Fibroblast of pulmonary artery (primary cell): ENCODE results near the gene UPF3B.

Source experiments
- DNase-seq: peaks from one replicate; pipeline ENCODE4 v3.0.0-alpha.2; 2010; ENCODE audit warnings: low read depth
- H3K4me3 ChIP-seq: replicated peaks from 2 replicates; pipeline ENCODE4 v1.5.1; 2011; ENCODE audit warnings: low read depth, mild to moderate bottlenecking, control low read depth, low read length, moderate library complexity
- CTCF ChIP-seq: IDR thresholded peaks from 2 replicates; pipeline ENCODE4 v1.5.1; 2011; ENCODE audit warnings: mild to moderate bottlenecking, control low read depth, low read length, inconsistent platforms; ENCODE audit errors: missing control alignments

The UPF3B gene

DNA sequence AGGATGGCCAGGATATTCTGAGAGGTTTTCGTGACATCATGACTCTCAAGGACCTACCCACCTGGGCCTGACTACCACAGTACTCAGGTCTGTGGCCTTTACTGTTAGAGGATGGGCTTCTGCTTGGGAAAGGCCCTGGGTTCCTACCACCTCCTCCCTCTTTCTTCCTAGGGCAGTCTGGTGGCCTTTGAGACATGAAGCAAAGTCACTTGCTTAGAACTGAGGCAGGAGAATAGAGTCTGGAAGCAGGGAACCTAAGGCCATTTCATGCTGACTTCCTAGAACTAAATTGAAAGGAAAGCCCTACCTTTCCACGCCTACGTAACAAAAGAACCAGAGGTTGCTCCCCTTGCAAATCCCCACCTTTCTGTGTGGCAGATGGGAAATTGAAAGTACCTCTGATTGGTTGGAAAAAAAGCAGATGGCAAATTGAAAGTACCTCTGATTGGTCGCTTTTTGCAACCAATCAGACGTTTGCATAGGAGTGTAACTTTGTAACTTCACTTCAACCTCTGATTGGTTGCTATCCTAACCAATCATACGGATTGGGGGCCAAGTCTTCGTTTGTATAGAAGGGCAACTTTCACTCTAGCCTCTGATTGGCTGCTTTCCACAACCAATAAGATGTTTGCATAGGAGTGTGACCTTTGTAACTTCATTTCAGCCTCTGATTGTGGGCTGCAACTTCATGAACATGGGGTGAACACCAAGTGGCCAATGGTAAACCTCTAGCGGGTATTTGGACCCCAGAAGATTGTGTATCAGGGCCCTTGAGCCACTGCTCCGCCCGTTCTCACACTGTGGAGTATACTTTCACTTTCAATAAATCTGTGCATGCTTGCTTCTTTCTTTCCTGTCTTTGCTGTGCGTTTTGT, 33.0 kb upstream of the UPF3B start:
- no peak overlapping the region for H3K4me3 ChIP-seq

DNA sequence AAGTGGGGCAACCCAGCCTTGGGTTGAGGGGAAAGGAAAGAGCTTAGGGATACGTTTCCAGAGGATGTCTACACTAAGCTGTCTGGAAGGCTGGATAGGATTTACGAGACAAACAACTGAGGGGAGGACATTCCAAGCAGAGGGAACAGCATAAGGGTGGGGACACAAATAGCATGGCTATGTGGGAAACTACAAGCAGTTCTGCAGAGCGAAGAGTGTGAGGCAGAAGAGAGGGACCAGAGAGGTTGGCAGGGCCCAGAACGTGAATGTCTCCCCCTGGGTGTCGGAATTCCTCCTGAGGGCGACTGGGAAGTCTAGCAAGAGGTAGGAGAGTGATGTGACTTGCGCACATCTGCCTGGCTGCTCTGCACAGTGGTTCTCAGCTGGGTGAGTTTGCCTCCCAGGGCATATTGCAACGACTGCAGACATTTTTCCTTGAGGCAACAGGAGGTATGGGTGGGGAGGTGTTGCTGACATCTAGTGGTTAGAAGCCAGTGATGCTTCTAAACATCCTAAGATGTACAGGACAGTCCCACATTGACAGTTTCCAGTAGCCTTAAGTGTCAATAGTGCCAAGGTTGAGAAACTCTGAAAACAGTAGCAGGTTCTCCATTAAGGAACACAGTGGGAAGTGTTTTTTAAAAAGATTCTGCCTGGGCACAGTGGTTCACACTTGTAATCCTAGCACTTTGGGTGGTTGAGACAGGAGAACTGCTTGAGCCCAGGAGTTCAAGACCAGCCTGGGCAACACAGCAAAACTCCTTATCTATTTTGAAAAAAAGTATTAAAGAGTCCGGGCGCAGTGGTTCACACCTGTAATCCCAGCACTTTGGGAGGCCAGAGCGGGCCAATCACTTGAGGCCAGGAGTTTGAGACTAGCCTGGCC, 28.0 kb upstream of the UPF3B start:
- peak; percentile 73 for TF ChIP-seq CTCF
- H3K4me3 ChIP-seq = no peak overlapping the region
- DNase-seq = peak; percentile 67

More for the DNA sequence above, 33.0 kb upstream of the UPF3B start:
- TF ChIP-seq CTCF = no peak
- DNase-seq = no peak

DNA sequence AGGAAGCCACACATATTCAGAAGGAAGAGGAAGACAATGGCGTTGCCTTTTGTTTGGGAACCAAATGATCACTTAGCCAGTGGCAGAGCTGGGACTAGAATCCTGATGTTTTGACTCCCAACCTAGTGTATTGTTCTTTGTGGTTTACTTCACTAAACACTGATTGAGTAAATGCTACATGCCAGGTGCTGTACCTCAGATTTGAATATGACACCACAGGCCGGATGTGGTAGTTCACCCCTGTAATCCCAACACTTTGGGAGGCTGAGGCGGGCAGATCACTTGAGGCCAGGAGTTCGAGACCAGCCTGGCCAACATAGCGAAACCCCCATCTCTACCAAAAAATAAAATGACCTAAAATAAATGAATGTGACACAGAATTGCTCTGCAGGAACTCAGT, 27.3 kb upstream of the UPF3B start:
- no peak overlapping the region for H3K4me3 ChIP-seq
- no peak for DNase-seq
- no peak for TF ChIP-seq CTCF

DNA sequence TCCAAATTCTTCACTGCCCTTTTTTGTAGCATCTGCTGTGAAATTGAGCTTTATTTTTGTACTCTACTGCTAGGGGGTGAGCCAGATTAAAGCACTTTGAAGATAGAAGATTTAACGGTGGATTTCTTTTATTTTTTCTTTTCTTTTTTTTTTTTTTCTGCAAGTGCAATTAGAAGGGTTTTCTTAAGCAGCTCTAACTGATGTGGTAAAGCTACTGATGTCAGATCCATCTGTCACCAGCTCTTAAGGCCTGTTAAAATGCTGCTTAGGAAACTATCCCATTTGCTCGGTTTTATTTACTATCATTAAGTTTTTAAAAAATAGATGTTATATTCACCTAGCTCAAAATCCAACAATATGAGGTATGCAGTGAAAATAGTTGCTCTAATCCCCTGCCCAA, 26.0 kb upstream of the UPF3B start:
- TF ChIP-seq CTCF = no peak
- no peak for DNase-seq
- no peak overlapping the region for H3K4me3 ChIP-seq

GRCh38 chrX:119871599-119872395, 19.0 kb upstream of the UPF3B start, which contains the start of the genes NDUFA1 and RNF113A:
Gene NDUFA1, plus strand, starts transcription at chrX:119871832. Its CDS starts 80 bp downstream, at chrX:119871912.
Gene RNF113A, minus strand, starts transcription at chrX:119871733. Its CDS starts 120 bp downstream, at chrX:119871613.
- DNase-seq = peak; percentile 84
- TF ChIP-seq CTCF = no peak
- peak within 1 kb of the TSS; percentile 78 for H3K4me3 ChIP-seq

DNA sequence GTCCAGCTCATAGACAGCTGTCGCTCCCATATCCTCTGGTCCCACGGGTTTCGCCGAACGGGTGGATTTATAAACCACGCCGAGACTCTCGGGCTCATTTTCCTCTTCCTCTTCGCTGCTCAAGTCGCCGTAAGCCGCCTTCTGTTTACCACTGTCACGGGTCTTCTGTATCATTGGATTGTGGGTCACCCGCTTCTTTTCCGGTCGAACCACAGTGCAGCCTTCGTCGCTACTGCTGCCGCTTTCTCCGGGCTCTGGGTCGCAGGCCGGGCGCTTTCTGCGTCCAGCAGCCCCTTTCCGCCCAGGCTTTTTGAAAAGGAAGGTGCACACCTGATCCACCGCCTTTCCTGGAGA, 18.5 kb upstream of the UPF3B start:
- no peak for TF ChIP-seq CTCF
- peak overlapping the region; percentile 78 for H3K4me3 ChIP-seq
- DNase-seq = no peak
